Activated CD8-positive, alpha-beta T cell treated with anti-CD3 and anti-CD28 coated beads for 36 hours (primary cell): Measurements from ENCODE around the gene PROSER2. TPM values are rescaled to one million over a fixed set of nuclear protein-coding genes. Genes with fewer than 3 reads are reported as not detected.
"Not testable (repeated sequence)": the region's sequence is repeated elsewhere in the genome, so short reads cannot be mapped to it uniquely, and the experiment has no call there.

Experiments
- ATAC-seq: fragments of 200-7000 bp; cut with Tn5 transposase; one replicate; pipeline ENCODE4 v1.10.0; 2021; ENCODE audit warnings: mild to moderate bottlenecking, moderate library complexity
- CTCF ChIA-PET: fragments of 350-600 bp; sonication (Branson Sonifier 250); formaldehyde crosslinking; loops from one replicate; lab custom pipeline; 2021; ENCODE audit warnings: antibody characterized with exemption; lab: Charles Lee
- POLR2A ChIA-PET: fragments of 350-600 bp; sonication (Branson Sonifier 250); formaldehyde crosslinking; loops from one replicate; lab custom pipeline; 2021; ENCODE audit warnings: antibody characterized with exemption; lab: Charles Lee
- DNase-seq: peaks from one replicate; pipeline ENCODE4 v3.0.0-alpha.2; 2020
- H3K27ac Mint-ChIP-seq: one replicate; pipeline ENCODE4 v1.8.0; 2021; ENCODE audit warnings: mild to moderate bottlenecking, mixed read lengths
- H3K27me3 Mint-ChIP-seq: one replicate; pipeline ENCODE4 v1.8.0; 2021; ENCODE audit warnings: mixed read lengths
- H3K36me3 Mint-ChIP-seq: one replicate; pipeline ENCODE4 v1.8.0; 2021; ENCODE audit warnings: low read depth, mixed read lengths
- H3K4me1 Mint-ChIP-seq: one replicate; pipeline ENCODE4 v1.8.0; 2021; ENCODE audit warnings: low read depth, mixed read lengths
- H3K4me3 Mint-ChIP-seq: one replicate; pipeline ENCODE4 v1.8.0; 2021; ENCODE audit warnings: mild to moderate bottlenecking, moderate library complexity, mixed read lengths
- H3K9me3 Mint-ChIP-seq: one replicate; pipeline ENCODE4 v1.8.0; 2021; ENCODE audit warnings: mixed read lengths
- CTCF ChIP-seq: fragments of 200-600 bp; IDR thresholded peaks from one replicate; pipeline ENCODE4 v1.8.0; 2022; ENCODE audit warnings: antibody characterized with exemption, mild to moderate bottlenecking
- intact Hi-C: fragments of 100-400 bp; cut with micrococcal nuclease; formaldehyde crosslinking; loops from one replicate; pipeline ENCODE4 v1.10.0; 2022
- total RNA-seq, 2 experiments: library from RNA; stranded (reverse); gene quantifications; one replicate each; pipeline ENCODE4 v1.2.3, GENCODE V29; 2021

Gene PROSER2
- total RNA-seq, 2 experiments from 2014 or later, result 1.1 to 1.7 TPM

GRCh38 chr10:11885437-11886137, 62.4 kb downstream of the PROSER2 start:
- no peaks in the 10 kb centered on the region for H3K9me3 Mint-ChIP-seq
- ChIA-PET CTCF (interaction anchor here (1.0 kb wide), 1 partner anchor 128 kb away, joined by 4 read pairs; no protein-coding TSS in a partner anchor), POLR2A (interaction anchor here (0.7 kb wide), 1 partner anchor 139 kb away, joined by 3 read pairs; no protein-coding TSS in a partner anchor)
- no peak for TF ChIP-seq CTCF
- H3K4me3 Mint-ChIP-seq, result no peak overlapping the region
- H3K27ac Mint-ChIP-seq, result no peak overlapping the region
- no peaks in the 10 kb centered on the region for H3K27me3 Mint-ChIP-seq
- H3K36me3 Mint-ChIP-seq, result no peaks in the 10 kb centered on the region
- intact Hi-C loops, result no loop called here
- ATAC-seq (no peak), DNase-seq (no peak)
- peaks cover 4% of the 10 kb centered on the region for H3K4me1 Mint-ChIP-seq

- CTCF ChIA-PET, result interaction anchor here (1.0 kb wide), 1 partner anchor 128 kb away, joined by 4 read pairs; no protein-coding TSS in a partner anchor
- intact Hi-C loops, result no loop called here
Measured at GRCh38 chr10:11886138-11886474, 63.0 kb downstream of the PROSER2 start.

GRCh38 chr10:11886851-11887250, 63.7 kb downstream of the PROSER2 start:
- H3K4me3 Mint-ChIP-seq, result no peak overlapping the region
- H3K36me3 Mint-ChIP-seq, result no peaks in the 10 kb centered on the region
- TF ChIP-seq CTCF, result no peak
- ATAC-seq, result no peak
- peaks cover 4% of the 10 kb centered on the region for H3K4me1 Mint-ChIP-seq
- H3K9me3 Mint-ChIP-seq, result no peaks in the 10 kb centered on the region
- ChIA-PET CTCF (no interaction called here), POLR2A (no interaction called here)
- no peak overlapping the region for H3K27ac Mint-ChIP-seq
- DNase-seq, result no peak
- H3K27me3 Mint-ChIP-seq, result no peaks in the 10 kb centered on the region
- intact Hi-C loops, result no loop called here

More at GRCh38 chr10:11886138-11886474, 63.0 kb downstream of the PROSER2 start:
- Mint-ChIP-seq H3K9me3 (no peaks in the 10 kb centered on the region), H3K4me3 (no peak overlapping the region), H3K27me3 (no peaks in the 10 kb centered on the region), H3K36me3 (no peaks in the 10 kb centered on the region), H3K4me1 (peaks cover 4% of the 10 kb centered on the region), H3K27ac (no peak overlapping the region)
- ATAC-seq (no peak), DNase-seq (no peak)
- TF ChIP-seq CTCF, result no peak
- POLR2A ChIA-PET, result interaction anchor here (0.7 kb wide), 1 partner anchor 138 kb away, joined by 3 read pairs; no protein-coding TSS in a partner anchor

GRCh38 chr10:11887381-11888227, 64.4 kb downstream of the PROSER2 start:
- no peak for DNase-seq

GRCh38 chr10:11889263-11889662, 66.1 kb downstream of the PROSER2 start:
- ATAC-seq, H3K27ac Mint-ChIP-seq, H3K36me3 Mint-ChIP-seq, H3K4me1 Mint-ChIP-seq, intact Hi-C loops, H3K27me3 Mint-ChIP-seq, H3K4me3 Mint-ChIP-seq, DNase-seq, H3K9me3 Mint-ChIP-seq, CTCF ChIA-PET: not testable (repeated sequence)
- POLR2A ChIA-PET, result interaction anchor here (0.6 kb wide), 1 partner anchor 743 kb away, joined by 3 read pairs; no protein-coding TSS in a partner anchor

More at GRCh38 chr10:11887381-11888227, 64.4 kb downstream of the PROSER2 start:
- Mint-ChIP-seq H3K9me3 (no peaks in the 10 kb centered on the region), H3K36me3 (no peaks in the 10 kb centered on the region), H3K4me1 (peaks cover 2% of the 10 kb centered on the region), H3K27ac (no peak overlapping the region), H3K27me3 (no peaks in the 10 kb centered on the region), H3K4me3 (no peak overlapping the region)
- ChIA-PET CTCF (no interaction called here), POLR2A (no interaction called here)
- intact Hi-C loops, result no loop called here
- no peak for TF ChIP-seq CTCF
- no peak for ATAC-seq
